Stimulated activated CD4-positive, alpha-beta T cell treated with anti-CD3 and anti-CD28 coated beads, Interleukin-15, amount 100 ng/mL, for 24 hours (primary cell): ENCODE data around the gene CNTN4.
"Not testable (repeated sequence)": the region's sequence is repeated elsewhere in the genome, so short reads cannot be mapped to it uniquely, and the experiment has no call there.

Experiments used
- DNase-seq: peaks from one replicate; pipeline ENCODE4 v3.0.0-alpha.2; 2020

Gene CNTN4

GRCh38 chr3:2526926-2527325 lies 428.3 kb downstream of the CNTN4 start:
- no peak for DNase-seq

GRCh38 chr3:2527328-2527727 lies 428.7 kb downstream of the CNTN4 start:
- DNase-seq: not testable (repeated sequence)

- not testable (repeated sequence) for DNase-seq
Observed at GRCh38 chr3:2534767-2535166, 436.1 kb downstream of the CNTN4 start.

GRCh38 chr3:2535206-2535605 lies 436.5 kb downstream of the CNTN4 start:
- DNase-seq: no peak

- DNase-seq: no peak
Observed at GRCh38 chr3:2536575-2536974, 437.9 kb downstream of the CNTN4 start.

GRCh38 chr3:2540115-2540514 lies 441.4 kb downstream of the CNTN4 start:
- DNase-seq: no peak

- no peak for DNase-seq
Observed at GRCh38 chr3:2543247-2543646, 444.6 kb downstream of the CNTN4 start.

GRCh38 chr3:2544212-2544611 lies 445.5 kb downstream of the CNTN4 start:
- no peak for DNase-seq

- DNase-seq: no peak
Observed at GRCh38 chr3:2544718-2545117, 446.1 kb downstream of the CNTN4 start.

GRCh38 chr3:2547049-2547448 lies 448.4 kb downstream of the CNTN4 start:
- no peak for DNase-seq

- DNase-seq: no peak
Observed at GRCh38 chr3:2554656-2555055, 456.0 kb downstream of the CNTN4 start.

- no peak for DNase-seq
Observed at GRCh38 chr3:2558796-2559195, 460.1 kb downstream of the CNTN4 start.

GRCh38 chr3:2567451-2567850 lies 468.8 kb downstream of the CNTN4 start:
- no peak for DNase-seq

- DNase-seq: no peak
Observed at GRCh38 chr3:2568156-2568555, 469.5 kb downstream of the CNTN4 start.

GRCh38 chr3:2568929-2569328 lies 470.3 kb downstream of the CNTN4 start:
- no peak for DNase-seq

- no peak for DNase-seq
Observed at GRCh38 chr3:2577571-2577970, 478.9 kb downstream of the CNTN4 start.

GRCh38 chr3:2578560-2578959 lies 479.9 kb downstream of the CNTN4 start:
- no peak for DNase-seq

- DNase-seq: no peak
Observed at GRCh38 chr3:2579206-2579605, 480.5 kb downstream of the CNTN4 start.

GRCh38 chr3:2583046-2583445 lies 484.4 kb downstream of the CNTN4 start:
- no peak for DNase-seq

- DNase-seq: no peak
Observed at GRCh38 chr3:2589336-2589969, 490.8 kb downstream of the CNTN4 start.

- no peak for DNase-seq
Observed at GRCh38 chr3:2595486-2595885, 496.8 kb downstream of the CNTN4 start.

- no peak for DNase-seq
Observed at GRCh38 chr3:2597615-2598014, 498.9 kb downstream of the CNTN4 start.

- no peak for DNase-seq
Observed at GRCh38 chr3:2599471-2599870, 500.8 kb downstream of the CNTN4 start.

GRCh38 chr3:2603692-2604289 lies 505.1 kb downstream of the CNTN4 start:
- no peak for DNase-seq

- no peak for DNase-seq
Observed at GRCh38 chr3:2614578-2614977, 515.9 kb downstream of the CNTN4 start.
